Endothelial cell (in vitro differentiated cells): ENCODE results near the gene ZBTB20. TPM values are rescaled to one million over a fixed set of nuclear protein-coding genes. Genes with fewer than 3 reads are reported as not detected.

ENCODE experiments used
- DNase-seq: peaks from one replicate; pipeline ENCODE4 v3.0.0; 2021; ENCODE audit warnings: low spot score
- H3K27ac Mint-ChIP-seq: one replicate; pipeline ENCODE4 v1.8.0; 2021; ENCODE audit warnings: mixed read lengths, inconsistent platforms; ENCODE audit not compliant: unreplicated experiment
- H3K27me3 Mint-ChIP-seq: one replicate; pipeline ENCODE4 v1.8.0; 2021; ENCODE audit warnings: mild to moderate bottlenecking, moderate library complexity, mixed read lengths, inconsistent platforms; ENCODE audit not compliant: unreplicated experiment
- H3K36me3 Mint-ChIP-seq: one replicate; pipeline ENCODE4 v1.8.0; 2021; ENCODE audit warnings: mild to moderate bottlenecking, low read depth, mixed read lengths, inconsistent platforms; ENCODE audit not compliant: unreplicated experiment
- H3K4me1 Mint-ChIP-seq: one replicate; pipeline ENCODE4 v1.8.0; 2021; ENCODE audit warnings: mild to moderate bottlenecking, mixed read lengths, inconsistent platforms; ENCODE audit not compliant: unreplicated experiment
- H3K4me3 Mint-ChIP-seq: one replicate; pipeline ENCODE4 v1.8.0; 2021; ENCODE audit warnings: mild to moderate bottlenecking, mixed read lengths, inconsistent platforms; ENCODE audit not compliant: unreplicated experiment
- H3K9me3 Mint-ChIP-seq: one replicate; pipeline ENCODE4 v1.8.0; 2021; ENCODE audit warnings: mixed read lengths, inconsistent platforms; ENCODE audit not compliant: unreplicated experiment
- CTCF ChIP-seq: fragments of 200-600 bp; sonication (generic); IDR thresholded peaks from one replicate; pipeline ENCODE4 v1.5.0; 2021; ENCODE audit warnings: antibody characterized with exemption; ENCODE audit not compliant: unreplicated experiment
- total RNA-seq: library from RNA; stranded (reverse); fragmentation: NEBNext Ultra II Directional; extraction: Animal tissue kit (Norgen Biotek cat#: 25700); gene quantifications from one replicate; pipeline ENCODE4 v1.2.1, GENCODE V29; 2021; ENCODE audit not compliant: unreplicated experiment

Gene ZBTB20
- total RNA-seq, 1 donor from 2014 or later = 4.2 TPM

- Mint-ChIP-seq H3K4me1 (no peaks in the 10 kb centered on the region), H3K4me3 (no peak overlapping the region), H3K27ac (no peak overlapping the region), H3K27me3 (no peaks in the 10 kb centered on the region), H3K9me3 (no peaks in the 10 kb centered on the region), H3K36me3 (no peaks in the 10 kb centered on the region)
- TF ChIP-seq CTCF = no peak
- DNase-seq = no peak
Measured at GRCh38 chr3:114452937-114453336, 694.2 kb downstream of the ZBTB20 start.

- no peak for DNase-seq
- Mint-ChIP-seq H3K27ac (no peak overlapping the region), H3K9me3 (no peaks in the 10 kb centered on the region), H3K27me3 (no peaks in the 10 kb centered on the region), H3K4me1 (no peaks in the 10 kb centered on the region), H3K36me3 (no peaks in the 10 kb centered on the region), H3K4me3 (no peak overlapping the region)
- no peak for TF ChIP-seq CTCF
Measured at GRCh38 chr3:114452256-114452655, 694.8 kb downstream of the ZBTB20 start.

- H3K4me3 Mint-ChIP-seq = no peak overlapping the region
- no peak for DNase-seq
- H3K4me1 Mint-ChIP-seq = no peaks in the 10 kb centered on the region
- H3K27ac Mint-ChIP-seq = no peak overlapping the region
- H3K36me3 Mint-ChIP-seq = no peaks in the 10 kb centered on the region
- no peaks in the 10 kb centered on the region for H3K27me3 Mint-ChIP-seq
- no peaks in the 10 kb centered on the region for H3K9me3 Mint-ChIP-seq
- no peak for TF ChIP-seq CTCF
Measured at GRCh38 chr3:114451561-114452018, 695.5 kb downstream of the ZBTB20 start.

GRCh38 chr3:114451051-114451451 is 696.0 kb downstream of the ZBTB20 start:
- no peak for TF ChIP-seq CTCF
- H3K4me1 Mint-ChIP-seq = no peaks in the 10 kb centered on the region
- DNase-seq = no peak
- H3K4me3 Mint-ChIP-seq = no peak overlapping the region
- no peak overlapping the region for H3K27ac Mint-ChIP-seq
- H3K27me3 Mint-ChIP-seq = no peaks in the 10 kb centered on the region
- no peaks in the 10 kb centered on the region for H3K9me3 Mint-ChIP-seq
- H3K36me3 Mint-ChIP-seq = no peaks in the 10 kb centered on the region

- Mint-ChIP-seq H3K4me1 (no peaks in the 10 kb centered on the region), H3K9me3 (no peaks in the 10 kb centered on the region), H3K4me3 (no peak overlapping the region), H3K36me3 (no peaks in the 10 kb centered on the region), H3K27ac (no peak overlapping the region), H3K27me3 (no peaks in the 10 kb centered on the region)
- no peak for DNase-seq
- TF ChIP-seq CTCF = no peak
Measured at GRCh38 chr3:114450008-114450596, 697.0 kb downstream of the ZBTB20 start.
